ENCODE data around the gene PRRT1.

- TF ChIP-seq, protein P1, sequence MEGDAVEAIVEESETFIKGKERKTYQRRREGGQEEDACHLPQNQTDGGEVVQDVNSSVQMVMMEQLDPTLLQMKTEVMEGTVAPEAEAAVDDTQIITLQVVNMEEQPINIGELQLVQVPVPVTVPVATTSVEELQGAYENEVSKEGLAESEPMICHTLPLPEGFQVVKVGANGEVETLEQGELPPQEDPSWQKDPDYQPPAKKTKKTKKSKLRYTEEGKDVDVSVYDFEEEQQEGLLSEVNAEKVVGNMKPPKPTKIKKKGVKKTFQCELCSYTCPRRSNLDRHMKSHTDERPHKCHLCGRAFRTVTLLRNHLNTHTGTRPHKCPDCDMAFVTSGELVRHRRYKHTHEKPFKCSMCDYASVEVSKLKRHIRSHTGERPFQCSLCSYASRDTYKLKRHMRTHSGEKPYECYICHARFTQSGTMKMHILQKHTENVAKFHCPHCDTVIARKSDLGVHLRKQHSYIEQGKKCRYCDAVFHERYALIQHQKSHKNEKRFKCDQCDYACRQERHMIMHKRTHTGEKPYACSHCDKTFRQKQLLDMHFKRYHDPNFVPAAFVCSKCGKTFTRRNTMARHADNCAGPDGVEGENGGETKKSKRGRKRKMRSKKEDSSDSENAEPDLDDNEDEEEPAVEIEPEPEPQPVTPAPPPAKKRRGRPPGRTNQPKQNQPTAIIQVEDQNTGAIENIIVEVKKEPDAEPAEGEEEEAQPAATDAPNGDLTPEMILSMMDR (IDR thresholded peaks at IDR 0.05; ENCODE audit: insufficient read depth, low read length, poor library complexity, severe bottlenecking): no peak
- no peak for TF ChIP-seq EZH2phosphoT487 (conservative IDR thresholded peaks at IDR 0.05; ENCODE audit: low read length)
Measured at GRCh38 chr6:32189069-32189741, 37.5 kb upstream of the PRRT1 start.

All from SU-DHL-6 (cell line).